ENCODE results near the gene EP400.

Gene EP400, protein sequence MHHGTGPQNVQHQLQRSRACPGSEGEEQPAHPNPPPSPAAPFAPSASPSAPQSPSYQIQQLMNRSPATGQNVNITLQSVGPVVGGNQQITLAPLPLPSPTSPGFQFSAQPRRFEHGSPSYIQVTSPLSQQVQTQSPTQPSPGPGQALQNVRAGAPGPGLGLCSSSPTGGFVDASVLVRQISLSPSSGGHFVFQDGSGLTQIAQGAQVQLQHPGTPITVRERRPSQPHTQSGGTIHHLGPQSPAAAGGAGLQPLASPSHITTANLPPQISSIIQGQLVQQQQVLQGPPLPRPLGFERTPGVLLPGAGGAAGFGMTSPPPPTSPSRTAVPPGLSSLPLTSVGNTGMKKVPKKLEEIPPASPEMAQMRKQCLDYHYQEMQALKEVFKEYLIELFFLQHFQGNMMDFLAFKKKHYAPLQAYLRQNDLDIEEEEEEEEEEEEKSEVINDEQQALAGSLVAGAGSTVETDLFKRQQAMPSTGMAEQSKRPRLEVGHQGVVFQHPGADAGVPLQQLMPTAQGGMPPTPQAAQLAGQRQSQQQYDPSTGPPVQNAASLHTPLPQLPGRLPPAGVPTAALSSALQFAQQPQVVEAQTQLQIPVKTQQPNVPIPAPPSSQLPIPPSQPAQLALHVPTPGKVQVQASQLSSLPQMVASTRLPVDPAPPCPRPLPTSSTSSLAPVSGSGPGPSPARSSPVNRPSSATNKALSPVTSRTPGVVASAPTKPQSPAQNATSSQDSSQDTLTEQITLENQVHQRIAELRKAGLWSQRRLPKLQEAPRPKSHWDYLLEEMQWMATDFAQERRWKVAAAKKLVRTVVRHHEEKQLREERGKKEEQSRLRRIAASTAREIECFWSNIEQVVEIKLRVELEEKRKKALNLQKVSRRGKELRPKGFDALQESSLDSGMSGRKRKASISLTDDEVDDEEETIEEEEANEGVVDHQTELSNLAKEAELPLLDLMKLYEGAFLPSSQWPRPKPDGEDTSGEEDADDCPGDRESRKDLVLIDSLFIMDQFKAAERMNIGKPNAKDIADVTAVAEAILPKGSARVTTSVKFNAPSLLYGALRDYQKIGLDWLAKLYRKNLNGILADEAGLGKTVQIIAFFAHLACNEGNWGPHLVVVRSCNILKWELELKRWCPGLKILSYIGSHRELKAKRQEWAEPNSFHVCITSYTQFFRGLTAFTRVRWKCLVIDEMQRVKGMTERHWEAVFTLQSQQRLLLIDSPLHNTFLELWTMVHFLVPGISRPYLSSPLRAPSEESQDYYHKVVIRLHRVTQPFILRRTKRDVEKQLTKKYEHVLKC (N-terminal part only)

DNA sequence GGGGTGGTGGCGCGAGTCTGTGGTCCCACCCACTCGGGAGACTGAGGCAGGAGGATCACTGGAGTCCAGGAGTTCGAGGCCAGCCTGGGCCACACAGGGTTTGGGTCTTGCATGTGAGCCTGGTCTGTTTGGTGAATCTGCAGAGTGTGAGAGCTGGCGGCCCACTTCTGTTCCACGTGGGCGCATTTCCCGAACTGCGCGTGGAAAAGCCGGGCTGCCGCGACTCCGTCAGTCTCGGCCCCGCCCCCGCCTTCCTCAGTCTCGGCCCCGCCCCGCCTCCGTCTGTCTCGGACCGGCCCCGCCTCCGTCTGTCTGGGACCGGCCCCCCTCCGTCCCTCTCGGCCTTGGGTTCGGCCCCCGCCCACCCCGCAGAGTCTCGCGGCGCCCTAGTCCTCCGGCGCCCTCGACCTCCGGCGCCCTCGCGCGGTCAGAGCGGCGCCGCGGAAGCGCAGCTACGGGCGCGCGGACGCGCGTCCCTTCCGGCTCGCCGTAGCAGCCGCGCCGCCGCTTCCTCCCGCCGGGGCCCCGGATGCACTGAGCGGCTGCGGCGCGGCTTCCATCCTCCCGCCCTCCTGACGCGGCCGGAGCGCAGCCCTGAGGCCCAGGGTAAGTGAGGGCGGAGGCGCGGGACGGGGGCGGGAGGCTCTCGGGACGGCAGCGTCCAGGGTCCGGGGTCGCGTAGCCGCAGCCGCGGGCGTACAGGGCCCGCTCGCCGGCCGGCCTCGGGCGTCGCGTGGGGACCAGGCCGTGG is at the start of gene EP400:
TSS of gene EP400 (plus strand) at position 512 of the 751 bp plus-strand sequence. CDS start 10,678 bp downstream, outside the sequence.
- no peaks in the 10 kb centered on the region for H3K4me1 ChIP-seq (ENCODE audit: control insufficient read depth, insufficient read depth, low read length)
- no peaks in the 10 kb centered on the region for H3K27me3 ChIP-seq (ENCODE audit: control insufficient read depth, insufficient read depth, low read length)
- H3K36me3 ChIP-seq (ENCODE audit: control insufficient read depth, insufficient read depth, low read length): no peaks in the 10 kb centered on the region
- peak within 1 kb of the TSS; percentile 93 for H3K4me3 ChIP-seq (ENCODE audit: low read length)
- peak within 1 kb of the TSS; percentile 79 for H3K27ac ChIP-seq (ENCODE audit: low read depth, low read length)
- H3K9ac ChIP-seq (ENCODE audit: low read length): peak within 1 kb of the TSS; percentile 83

DNA sequence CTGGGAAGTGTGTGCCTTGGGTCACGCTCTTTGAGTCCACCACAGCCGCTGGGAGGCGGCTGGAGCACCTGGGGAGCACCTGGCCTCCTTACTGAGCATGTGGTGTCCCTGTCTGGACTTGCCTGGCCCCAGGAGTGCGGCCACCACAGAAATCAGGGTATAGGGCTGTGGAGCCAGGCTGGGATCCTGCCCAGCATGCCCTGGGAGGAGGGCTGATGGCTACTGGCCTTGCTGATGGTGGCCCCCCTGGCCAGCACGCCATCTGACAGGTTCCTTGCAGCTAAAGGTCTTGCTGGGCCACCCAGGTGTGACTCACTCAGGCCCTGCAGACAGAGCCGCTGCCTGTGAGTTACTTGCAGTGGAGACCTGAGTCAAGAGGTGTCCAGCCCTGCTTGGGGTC is 49.3 kb upstream of the EP400 start:
- no peak overlapping the region for H3K4me3 ChIP-seq (ENCODE audit: low read length)
- H3K36me3 ChIP-seq (ENCODE audit: control insufficient read depth, insufficient read depth, low read length): peaks cover 3% of the 10 kb centered on the region
- H3K4me1 ChIP-seq (ENCODE audit: control insufficient read depth, insufficient read depth, low read length): peaks cover 15% of the 10 kb centered on the region
- H3K27ac ChIP-seq (ENCODE audit: low read depth, low read length): no peak overlapping the region
- no peak overlapping the region for H3K9ac ChIP-seq (ENCODE audit: low read length)
- no peaks in the 10 kb centered on the region for H3K27me3 ChIP-seq (ENCODE audit: control insufficient read depth, insufficient read depth, low read length)

DNA sequence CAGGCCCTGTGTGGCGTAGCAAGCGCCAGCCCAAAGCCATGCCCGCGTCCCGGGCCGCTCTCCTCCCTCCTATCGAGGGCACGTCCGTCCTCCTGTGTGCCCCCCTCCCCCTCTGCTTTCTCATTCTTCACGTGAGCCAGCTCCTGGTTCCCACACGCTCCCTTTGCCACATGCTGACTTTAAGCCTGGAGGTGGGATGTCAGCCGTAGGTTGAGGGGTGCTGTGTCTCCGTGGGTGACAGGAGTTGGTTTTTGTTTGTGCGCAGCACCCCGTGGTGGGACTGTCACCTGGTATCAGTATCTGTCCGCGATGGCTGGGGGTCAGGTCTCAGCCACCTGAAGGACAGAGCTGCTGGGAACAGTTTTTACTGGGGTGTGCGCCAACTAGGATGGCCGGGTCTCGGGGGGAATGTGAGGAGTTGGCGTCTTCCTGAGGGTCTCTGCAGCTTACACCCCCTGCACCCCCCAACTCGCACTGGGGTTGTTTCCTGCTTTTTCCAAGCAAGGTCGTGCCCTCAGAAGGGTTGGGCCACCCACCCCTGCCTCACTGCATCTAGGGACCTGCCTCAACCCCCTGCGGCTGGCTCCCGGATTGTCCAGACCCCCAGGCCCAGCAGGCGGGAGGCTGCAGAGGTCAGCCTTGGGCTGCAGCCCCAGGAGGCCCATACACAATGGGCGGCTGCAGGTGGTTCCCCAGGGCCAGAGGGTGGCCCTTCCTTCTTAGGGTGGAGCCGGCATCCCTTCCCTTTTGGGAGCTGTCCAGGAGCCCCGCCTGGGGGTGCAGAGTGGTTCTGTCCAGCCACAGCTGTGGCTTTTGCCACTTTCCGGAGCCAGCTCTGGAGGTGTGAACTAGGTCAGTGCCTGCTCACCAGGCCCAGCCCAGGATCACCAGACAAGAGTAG is 48.1 kb upstream of the EP400 start:
- Histone ChIP-seq H3K4me1 (ENCODE audit: control insufficient read depth, insufficient read depth, low read length) (peaks cover 15% of the 10 kb centered on the region), H3K4me3 (ENCODE audit: low read length) (no peak overlapping the region), H3K27ac (ENCODE audit: low read depth, low read length) (no peak overlapping the region), H3K27me3 (ENCODE audit: control insufficient read depth, insufficient read depth, low read length) (no peaks in the 10 kb centered on the region), H3K36me3 (ENCODE audit: control insufficient read depth, insufficient read depth, low read length) (peaks cover 3% of the 10 kb centered on the region), H3K9ac (ENCODE audit: low read length) (no peak overlapping the region)

DNA sequence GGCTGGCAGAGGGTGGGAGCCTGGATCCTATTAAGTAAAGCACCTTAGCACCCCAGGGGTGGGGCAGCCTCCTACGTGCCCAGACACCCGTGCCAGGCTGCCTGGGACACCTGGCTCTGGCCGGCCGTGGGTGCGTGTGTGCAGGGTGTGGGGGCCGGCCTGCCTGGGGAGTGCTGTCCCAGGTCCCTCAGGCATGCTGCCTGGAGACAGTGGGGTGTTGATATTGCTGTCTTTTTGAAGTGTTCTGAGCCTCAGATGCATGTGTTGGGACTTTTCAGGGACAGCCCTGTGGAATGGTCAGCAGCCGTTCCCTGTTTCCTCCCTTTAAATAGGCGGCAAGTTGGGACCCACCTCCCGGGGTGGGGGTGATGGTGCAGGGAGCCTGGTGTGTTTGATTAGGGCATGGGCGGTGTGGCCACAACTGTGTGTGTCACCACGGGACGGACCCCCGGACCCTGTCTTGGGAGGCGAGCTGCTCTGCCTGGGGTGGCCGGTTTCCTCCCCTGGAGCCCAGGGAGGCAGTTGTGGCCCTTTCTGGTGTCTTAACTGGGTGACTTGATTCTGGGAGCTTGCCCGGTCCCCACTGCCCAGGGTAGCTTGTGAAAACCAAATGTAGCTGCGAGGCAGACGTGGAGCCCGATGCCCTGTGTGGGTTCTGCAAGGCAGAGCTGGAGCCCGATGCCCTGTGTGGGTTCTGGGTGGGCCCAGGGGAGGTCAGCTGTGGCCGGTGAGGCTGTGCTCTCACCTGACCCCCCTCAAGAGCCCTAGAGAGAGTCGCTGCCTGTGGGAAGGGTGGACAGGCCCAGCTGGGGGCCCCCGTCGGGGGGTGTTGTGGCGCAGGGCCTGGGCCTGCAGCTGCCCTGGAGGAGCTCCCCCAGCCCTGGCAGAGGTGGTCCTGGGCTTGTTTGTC is 47.2 kb upstream of the EP400 start:
- Histone ChIP-seq H3K27ac (ENCODE audit: low read depth, low read length) (no peak overlapping the region), H3K27me3 (ENCODE audit: control insufficient read depth, insufficient read depth, low read length) (no peaks in the 10 kb centered on the region), H3K4me1 (ENCODE audit: control insufficient read depth, insufficient read depth, low read length) (peaks cover 6% of the 10 kb centered on the region), H3K36me3 (ENCODE audit: control insufficient read depth, insufficient read depth, low read length) (peaks cover 3% of the 10 kb centered on the region), H3K9ac (ENCODE audit: low read length) (no peak overlapping the region), H3K4me3 (ENCODE audit: low read length) (no peak overlapping the region)

DNA sequence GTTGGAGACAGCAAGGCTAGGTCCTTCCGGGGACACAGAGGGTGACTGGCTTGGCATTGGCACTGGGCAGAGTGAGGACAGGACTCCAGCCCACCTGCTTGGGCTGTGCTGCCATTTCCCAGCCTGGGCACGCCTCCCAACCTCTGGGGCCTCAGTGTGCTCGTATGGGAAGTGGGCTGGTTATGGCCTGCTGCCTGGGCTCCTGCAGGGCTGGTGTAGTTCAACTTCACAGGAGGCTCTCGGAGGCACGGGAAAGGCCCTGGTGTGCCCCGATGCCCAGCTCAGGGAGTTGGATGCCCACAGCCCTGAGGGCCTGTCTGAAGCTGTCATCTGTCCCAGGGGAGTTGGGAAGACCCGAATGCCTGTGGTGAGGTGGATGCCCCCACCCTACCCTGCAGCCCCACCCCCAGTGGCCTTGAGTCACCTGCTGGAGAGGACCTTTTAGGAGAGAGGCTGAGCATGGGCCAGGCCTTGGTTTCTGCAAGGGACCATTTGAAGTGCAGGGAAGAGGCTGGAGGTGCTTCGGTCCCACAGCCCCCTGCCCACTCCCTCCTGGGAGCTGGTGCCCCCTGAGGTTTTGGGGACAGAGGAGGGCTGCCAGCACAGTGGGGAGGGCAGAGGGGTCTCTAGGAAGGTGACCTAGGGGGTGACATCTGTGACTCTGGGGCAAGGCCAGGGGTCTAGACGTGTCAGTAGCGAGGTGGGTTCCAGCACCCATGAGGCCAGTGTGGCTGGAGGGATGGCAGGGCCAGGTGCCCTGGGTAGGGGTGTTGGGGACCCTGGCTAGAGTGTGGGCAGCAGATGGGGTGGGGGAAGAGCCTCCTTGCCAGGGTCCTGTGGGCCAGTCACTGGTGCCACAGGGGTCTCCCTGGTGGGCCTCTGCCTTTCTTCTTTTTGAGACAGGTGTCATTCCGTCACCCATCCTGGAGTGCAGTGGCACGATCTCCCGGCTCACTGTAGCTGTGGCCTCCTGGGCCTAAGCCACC is 46.2 kb upstream of the EP400 start:
- Histone ChIP-seq H3K36me3 (ENCODE audit: control insufficient read depth, insufficient read depth, low read length) (peaks cover 3% of the 10 kb centered on the region), H3K4me3 (ENCODE audit: low read length) (no peak overlapping the region), H3K27me3 (ENCODE audit: control insufficient read depth, insufficient read depth, low read length) (no peaks in the 10 kb centered on the region), H3K9ac (ENCODE audit: low read length) (no peak overlapping the region), H3K27ac (ENCODE audit: low read depth, low read length) (no peak overlapping the region), H3K4me1 (ENCODE audit: control insufficient read depth, insufficient read depth, low read length) (peaks cover 6% of the 10 kb centered on the region)

DNA sequence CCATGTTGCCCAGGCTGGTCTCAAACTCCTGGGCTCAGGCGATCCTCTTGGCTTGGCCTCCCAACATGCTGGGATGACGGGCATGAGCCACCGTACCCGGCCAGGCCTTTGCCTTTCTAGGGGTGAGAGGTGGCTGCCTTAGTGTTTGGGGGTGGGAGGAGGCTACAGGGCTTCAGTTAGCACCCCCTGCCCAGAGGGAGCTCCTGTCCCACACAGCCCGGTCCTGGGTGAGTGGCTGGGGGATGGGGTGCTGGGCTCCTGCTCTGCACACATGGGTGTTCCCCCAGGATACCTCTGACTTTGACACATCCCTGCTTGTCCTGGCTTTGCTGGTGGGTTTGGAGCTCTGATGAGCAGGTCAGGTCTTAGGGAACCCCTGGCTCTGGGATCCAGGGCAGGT is 45.4 kb upstream of the EP400 start:
- Histone ChIP-seq H3K4me1 (ENCODE audit: control insufficient read depth, insufficient read depth, low read length) (peaks cover 6% of the 10 kb centered on the region), H3K27me3 (ENCODE audit: control insufficient read depth, insufficient read depth, low read length) (no peaks in the 10 kb centered on the region), H3K4me3 (ENCODE audit: low read length) (no peak overlapping the region), H3K9ac (ENCODE audit: low read length) (no peak overlapping the region), H3K27ac (ENCODE audit: low read depth, low read length) (no peak overlapping the region), H3K36me3 (ENCODE audit: control insufficient read depth, insufficient read depth, low read length) (peaks cover 9% of the 10 kb centered on the region)

DNA sequence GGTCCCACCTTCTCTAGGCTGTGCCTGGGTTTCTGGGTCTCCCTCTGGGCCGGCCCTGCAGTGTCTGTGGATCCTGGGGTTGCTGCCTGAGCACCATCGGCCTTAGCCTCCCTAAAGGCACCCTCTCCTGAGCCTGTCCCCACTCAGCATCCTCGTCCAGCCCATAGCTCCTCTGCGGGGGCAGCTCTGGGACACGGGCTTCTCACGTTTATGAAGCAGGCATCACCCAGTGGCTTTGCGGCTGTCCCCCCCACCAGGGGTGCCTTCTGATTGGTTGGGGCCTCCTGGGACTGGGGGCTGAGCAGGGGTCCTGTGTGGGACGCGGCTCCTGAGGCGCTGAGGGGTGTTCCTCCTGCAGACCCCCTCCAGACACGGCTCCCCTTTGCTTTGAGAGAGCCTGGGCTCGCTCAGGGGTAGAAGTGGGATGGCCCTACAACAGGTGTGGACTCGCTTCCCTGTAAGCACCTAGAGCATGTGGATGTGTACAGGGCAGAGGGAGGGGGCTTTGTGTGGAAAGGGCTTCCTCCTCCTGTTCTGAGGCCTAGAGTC is 44.6 kb upstream of the EP400 start:
- Histone ChIP-seq H3K4me1 (ENCODE audit: control insufficient read depth, insufficient read depth, low read length) (peaks cover 6% of the 10 kb centered on the region), H3K27ac (ENCODE audit: low read depth, low read length) (no peak overlapping the region), H3K4me3 (ENCODE audit: low read length) (no peak overlapping the region), H3K27me3 (ENCODE audit: control insufficient read depth, insufficient read depth, low read length) (no peaks in the 10 kb centered on the region), H3K9ac (ENCODE audit: low read length) (no peak overlapping the region), H3K36me3 (ENCODE audit: control insufficient read depth, insufficient read depth, low read length) (peaks cover 9% of the 10 kb centered on the region)

DNA sequence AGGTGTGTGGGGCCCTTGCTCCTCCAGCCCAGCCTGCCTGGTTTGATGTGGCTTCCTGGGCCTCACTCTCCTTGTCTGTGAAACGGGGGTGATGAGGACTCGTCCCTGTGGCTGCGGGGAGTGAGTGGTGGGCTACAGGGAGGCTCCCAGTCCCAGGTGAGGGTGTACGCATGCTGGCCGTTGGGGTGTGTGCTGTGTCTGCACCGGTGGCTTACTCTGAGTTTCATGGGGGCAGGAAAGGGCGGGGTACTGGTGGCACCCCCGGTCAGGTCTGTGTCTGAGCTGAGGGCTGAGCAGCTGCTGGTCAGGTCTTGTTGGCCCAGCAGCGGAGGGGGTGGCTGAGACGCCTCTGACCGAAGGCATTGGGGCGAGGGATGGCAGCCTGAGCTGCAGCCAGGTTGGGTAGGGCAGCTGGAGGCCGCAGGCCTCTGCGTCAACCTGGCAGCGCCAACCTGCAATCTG is 44.1 kb upstream of the EP400 start:
- no peaks in the 10 kb centered on the region for H3K27me3 ChIP-seq (ENCODE audit: control insufficient read depth, insufficient read depth, low read length)
- no peak overlapping the region for H3K4me3 ChIP-seq (ENCODE audit: low read length)
- peaks cover 10% of the 10 kb centered on the region for H3K36me3 ChIP-seq (ENCODE audit: control insufficient read depth, insufficient read depth, low read length)
- peaks cover 6% of the 10 kb centered on the region for H3K4me1 ChIP-seq (ENCODE audit: control insufficient read depth, insufficient read depth, low read length)
- no peak overlapping the region for H3K27ac ChIP-seq (ENCODE audit: low read depth, low read length)
- no peak overlapping the region for H3K9ac ChIP-seq (ENCODE audit: low read length)

DNA sequence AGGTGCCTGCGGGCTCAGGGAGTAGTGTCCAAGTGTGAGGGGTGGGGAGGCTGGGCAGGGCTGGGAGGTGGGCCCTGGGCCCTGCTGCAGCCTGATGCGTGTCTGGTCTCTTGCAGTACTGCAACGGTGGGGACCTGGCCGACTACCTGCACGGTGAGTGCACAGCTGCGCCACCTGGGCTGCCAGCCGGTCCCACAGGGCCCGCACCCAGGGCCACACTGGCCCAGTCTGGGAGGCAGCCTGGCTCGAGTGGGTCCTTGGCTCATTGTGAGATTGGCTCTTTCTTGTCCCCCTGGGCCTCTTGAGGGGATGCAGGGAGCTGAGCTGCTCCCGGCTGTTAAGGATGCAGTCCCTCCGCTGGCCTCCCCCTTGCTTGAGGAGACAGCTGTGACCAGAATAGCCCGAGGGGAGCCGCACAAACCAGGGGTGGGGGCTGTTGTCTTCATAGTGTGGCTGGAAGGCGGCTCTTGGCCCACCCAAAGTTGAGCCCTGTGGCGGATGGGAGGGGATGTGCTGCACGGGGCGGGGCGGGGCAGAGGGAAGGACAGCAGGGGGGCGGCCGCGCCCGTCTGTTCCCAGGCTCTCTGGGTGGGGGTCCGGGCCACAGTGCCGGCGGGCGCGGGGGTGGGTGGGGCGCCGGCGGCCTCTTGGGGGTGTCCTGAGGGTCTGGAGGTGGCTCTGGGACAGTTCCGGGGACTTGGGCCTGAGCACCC is 42.2 kb upstream of the EP400 start:
- Histone ChIP-seq H3K9ac (ENCODE audit: low read length) (no peak overlapping the region), H3K4me3 (ENCODE audit: low read length) (no peak overlapping the region), H3K27me3 (ENCODE audit: control insufficient read depth, insufficient read depth, low read length) (no peaks in the 10 kb centered on the region), H3K4me1 (ENCODE audit: control insufficient read depth, insufficient read depth, low read length) (peaks cover 9% of the 10 kb centered on the region), H3K36me3 (ENCODE audit: control insufficient read depth, insufficient read depth, low read length) (peaks cover 24% of the 10 kb centered on the region), H3K27ac (ENCODE audit: low read depth, low read length) (no peak overlapping the region)

Data from rectal smooth muscle tissue (tissue), 1 donor.